HepG2 (cell line): ENCODE data around the gene BFSP1. TPM values are rescaled to one million over a fixed set of nuclear protein-coding genes. Genes with fewer than 3 reads are reported as not detected.

Source experiments
- ATAC-seq: fragments of 200-7000 bp; cut with Tn5 transposase; 3 replicates; pipeline ENCODE4 v1.9.1; 2020; ENCODE audit warnings: mild to moderate bottlenecking, moderate library complexity
- BruUV-seq: library from RNA; stranded (reverse); fragments of 400-500 nt; replicated peaks from 2 replicates; lab custom pipeline; 2021; lab: Mats Ljungman, UMichigan
- CTCF ChIA-PET: fragments of 300-600 bp; formaldehyde crosslinking; extraction: SDS; loops from one replicate; lab custom pipeline; 2021; ENCODE audit warnings: low total read pairs, inconsistent platforms, low intra/inter-chr PET ratio; lab: Yijun Ruan, JAX
- POLR2A ChIA-PET: fragments of 350-600 bp; sonication (Branson Sonifier 250); formaldehyde crosslinking; loops from one replicate; lab custom pipeline; 2020; ENCODE audit warnings: antibody characterized with exemption, inconsistent platforms; lab: Yijun Ruan, JAX
- DNase-seq: peaks from one replicate; pipeline ENCODE4 v3.0.0-alpha.2; 2015; ENCODE audit warnings: low spot score
- FAIRE-seq: peaks from 3 replicates; lab custom pipeline; 2011; peaks lifted over from hg19 to GRCh38; lab: Jason Lieb, UNC
- H2AFZ ChIP-seq: one replicate; pipeline ENCODE4 v1.6.1; 2011; ENCODE audit warnings: low read length, inconsistent platforms
- H3K27ac ChIP-seq: fragments of 300-600 bp; 3 replicates; pipeline ENCODE4 v1.8.0; 2011; ENCODE audit warnings: mixed run types, mild to moderate bottlenecking, mixed read lengths, low read length, inconsistent platforms; ENCODE audit not compliant: insufficient read depth; ENCODE audit errors: extremely low read length
- H3K27me3 ChIP-seq, 2 experiments: fragments of 200-600 bp in 1 of 2; 2 replicates in 1 of 2; 3 replicates in 1 of 2; pipeline versions ENCODE4 v1.6.0 to v1.8.0; 2011; ENCODE audit warnings: low read length in 2 of 2, mild to moderate bottlenecking in 2 of 2, moderate library complexity in 2 of 2, inconsistent platforms in 1 of 2; ENCODE audit not compliant: insufficient read depth in 2 of 2, control insufficient read depth in 1 of 2
- H3K36me3 ChIP-seq, 2 experiments: fragments of 200-600 bp in 1 of 2; replicated peaks in 1 of 2; 2 replicates in 1 of 2; 3 replicates in 1 of 2; pipeline versions ENCODE4 v1.5.1 to v1.8.0; 2011; ENCODE audit warnings: low read length in 2 of 2, inconsistent platforms in 1 of 2; ENCODE audit not compliant: insufficient read depth in 2 of 2, control insufficient read depth in 1 of 2
- H3K4me1 ChIP-seq: 2 replicates; pipeline ENCODE4 v1.5.1; 2012; ENCODE audit warnings: low read length, inconsistent platforms; ENCODE audit not compliant: insufficient read depth
- H3K4me2 ChIP-seq: 2 replicates; pipeline ENCODE4 v1.6.0; 2011; ENCODE audit warnings: low read depth, low read length, inconsistent platforms
- H3K4me3 ChIP-seq, 3 experiments: fragments of 200-600 bp in 1 of 3; sonication (generic), shearing (Covaris generic) in 1 of 3; replicated peaks in 1 of 3; 2 replicates each; pipeline ENCODE4 v1.5.1; 2011 to 2016; ENCODE audit warnings: low read length in 3 of 3, inconsistent platforms in 2 of 3, low read depth in 2 of 3, mild to moderate bottlenecking in 2 of 3, control low read depth in 1 of 3, mixed read lengths in 1 of 3; ENCODE audit not compliant: insufficient read depth in 1 of 3
- H3K79me2 ChIP-seq: one replicate; pipeline ENCODE4 v1.6.1; 2011; ENCODE audit warnings: low read length, inconsistent platforms; ENCODE audit not compliant: insufficient read depth
- H3K9ac ChIP-seq: 2 replicates; pipeline ENCODE4 v1.6.0; 2011; ENCODE audit warnings: mild to moderate bottlenecking, low read depth, low read length, inconsistent platforms; ENCODE audit not compliant: insufficient read depth
- H3K9me3 ChIP-seq: 2 replicates; pipeline ENCODE4 v1.5.1; 2012; ENCODE audit warnings: mild to moderate bottlenecking, low read length
- H4K20me1 ChIP-seq: 2 replicates; pipeline ENCODE4 v1.6.0; 2011; ENCODE audit warnings: inconsistent platforms, mild to moderate bottlenecking, low read length, moderate library complexity; ENCODE audit not compliant: insufficient read depth
- DNMT1 ChIP-seq: sonication (generic); formaldehyde crosslinking; IDR thresholded peaks from 2 replicates; pipeline ENCODE4 v1.5.1; 2020; ENCODE audit warnings: mild to moderate bottlenecking, missing genetic modification reagents
- E2F5 ChIP-seq: sonication (generic); formaldehyde crosslinking; conservative IDR thresholded peaks from 2 replicates; pipeline ENCODE4 v1.4.0; 2020; ENCODE audit warnings: missing genetic modification reagents
- ELF3 ChIP-seq: IDR thresholded peaks from 2 replicates; pipeline ENCODE4 v1.6.1; 2016; ENCODE audit warnings: missing genetic modification reagents, missing compliant biosample characterization
- POGK ChIP-seq: sonication (generic); formaldehyde crosslinking; conservative IDR thresholded peaks from 2 replicates; pipeline ENCODE4 v1.8.0; 2022; ENCODE audit warnings: mild to moderate bottlenecking, moderate library complexity, missing genetic modification reagents
- SMYD3 ChIP-seq: sonication (generic); formaldehyde crosslinking; IDR thresholded peaks from 2 replicates; pipeline ENCODE4 v1.8.1; 2023; ENCODE audit warnings: mild to moderate bottlenecking, missing genetic modification reagents
- TEAD3 ChIP-seq: optimal IDR thresholded peaks from 2 replicates; pipeline ENCODE3; 2016; ENCODE audit warnings: borderline replicate concordance
- ZFP41 ChIP-seq: sonication (generic); formaldehyde crosslinking; IDR thresholded peaks from 2 replicates; pipeline ENCODE4 v1.4.0; 2020; ENCODE audit warnings: mild to moderate bottlenecking, missing genetic modification reagents, borderline replicate concordance
- WGBS: methylation state at CpG from one replicate; pipeline ENCODE4 v1.1.6; 2017; ENCODE audit warnings: low lambda C conversion rate; 5-methylcytosine and 5-hydroxymethylcytosine counted together
- in situ Hi-C: cut with HindIII; loops from 2 replicates; pipeline ENCODE4 v1.10.0; 2017; ENCODE audit warnings: low pct_unique_long_range_greater_than_20kb; ENCODE audit not compliant: extremely low pct_ligation_motif_present
- intact Hi-C: fragments of 100-400 bp; cut with micrococcal nuclease; formaldehyde crosslinking; loops from one replicate; pipeline ENCODE4 v1.10.0; 2022; ENCODE audit not compliant: unreplicated experiment
- polyA plus RNA-seq, 8 experiments: library from polyadenylated mRNA; depleted of rRNA in 3 of 8; stranded (reverse) in 7 of 8; unstranded in 1 of 8; fragments of >200 nt; fragmentation: Illumina TruSeq in 4 of 8; extraction: Trizol in 4 of 8; gene quantifications; 2 replicates each; pipeline versions ENCODE4 v1.2.1 to v1.2.3, GENCODE V29; 2011 to 2016; ENCODE audit warnings: low read depth in 4 of 8, missing spikeins in 1 of 8, mixed read lengths in 1 of 8; ENCODE audit not compliant: insufficient read depth in 1 of 8
- total RNA-seq, 5 experiments: library from RNA; depleted of rRNA; stranded (reverse); fragments of >200 nt; fragmentation: Illumina TruSeq; extraction: Trizol; gene quantifications; 2 replicates each; pipeline ENCODE4 v1.2.3, GENCODE V29; 2016; ENCODE audit warnings: low read depth in 1 of 5
- TF ChIP-seq, protein P1 (sequence below): sonication (generic); formaldehyde crosslinking; IDR thresholded peaks from 2 replicates; pipeline ENCODE4 v1.5.0; 2020; ENCODE audit warnings: missing genetic modification reagents

BFSP1 gene
- total and polyA plus RNA-seq, 2 of the 13 experiments (the other 11 are each of a cell fraction or from before 2014, with no cell fraction given): 0.22 to 0.26 TPM

DNA sequence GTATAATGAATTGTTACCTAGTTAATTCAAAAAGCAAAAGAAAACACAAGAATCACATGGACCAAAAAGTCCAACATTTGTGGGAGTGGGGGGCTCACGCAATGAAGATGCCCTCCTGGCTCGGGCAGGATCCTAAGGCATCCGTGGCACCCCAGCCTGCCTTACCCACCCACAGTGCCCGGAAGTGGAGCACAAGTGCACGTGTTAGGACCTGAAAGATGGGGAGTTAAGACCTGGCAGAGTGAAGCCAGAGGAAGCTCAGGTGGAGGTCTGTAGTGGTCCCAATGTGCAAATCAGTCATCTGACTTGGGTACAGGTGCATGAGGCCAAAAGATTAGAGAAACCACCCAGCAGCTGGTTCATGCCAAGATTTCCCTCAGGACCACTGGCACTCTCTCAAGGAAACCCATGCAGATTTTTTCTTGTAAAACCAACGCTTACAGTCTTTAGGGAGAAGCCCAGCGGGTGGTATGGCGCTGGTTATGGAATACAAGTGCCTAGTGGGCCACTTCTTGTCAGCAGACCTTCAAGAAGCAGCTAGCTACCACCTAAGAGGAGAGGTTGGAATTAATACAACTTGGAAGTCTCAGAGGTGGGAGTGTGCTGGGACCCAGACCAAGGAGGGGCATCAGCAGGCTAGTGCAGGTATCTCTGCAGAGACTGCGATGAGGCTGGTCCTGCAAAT lies 42.1 kb downstream of the BFSP1 start:
- Histone ChIP-seq H3K36me3 (no peaks in the 10 kb centered on the region), H2AFZ (no peak overlapping the region), H3K27me3 (peaks cover 9 to 48% of the 10 kb centered on the region in 2 experiments; a peak in 4 of 5 replicates), H3K9ac (no peak overlapping the region), H3K27ac (no peak overlapping the region), H4K20me1 (no peaks in the 10 kb centered on the region), H3K4me1 (no peaks in the 10 kb centered on the region), H3K9me3 (no peaks in the 10 kb centered on the region), H3K4me3 (no peak overlapping the region), H3K4me2 (no peak overlapping the region), H3K79me2 (no peaks in the 10 kb centered on the region)
- CTCF ChIA-PET: no interaction called here
- no TSS peak for BruUV-seq
- no peak for ATAC-seq
- no peak for DNase-seq
- in situ Hi-C loops (no loop called here), intact Hi-C loops (no loop called here)
- POLR2A ChIA-PET: no interaction called here
- no peak for FAIRE-seq
- 2% methylated on average over 9 of the region's 9 CpGs for whole genome bisulfite sequencing
- TF ChIP-seq POGK (CRISPR knock-in tag) (no peak), E2F5 (CRISPR knock-in tag) (no peak), ZFP41 (CRISPR knock-in tag) (no peak), ELF3 (CRISPR knock-in tag) (no peak), DNMT1 (CRISPR knock-in tag) (0 out of 2 replicates have a peak, but pooled peaks have one; percentile 38), SMYD3 (CRISPR knock-in tag) (no peak), TEAD3 (CRISPR knock-in tag) (no peak)
- TF ChIP-seq, protein P1, sequence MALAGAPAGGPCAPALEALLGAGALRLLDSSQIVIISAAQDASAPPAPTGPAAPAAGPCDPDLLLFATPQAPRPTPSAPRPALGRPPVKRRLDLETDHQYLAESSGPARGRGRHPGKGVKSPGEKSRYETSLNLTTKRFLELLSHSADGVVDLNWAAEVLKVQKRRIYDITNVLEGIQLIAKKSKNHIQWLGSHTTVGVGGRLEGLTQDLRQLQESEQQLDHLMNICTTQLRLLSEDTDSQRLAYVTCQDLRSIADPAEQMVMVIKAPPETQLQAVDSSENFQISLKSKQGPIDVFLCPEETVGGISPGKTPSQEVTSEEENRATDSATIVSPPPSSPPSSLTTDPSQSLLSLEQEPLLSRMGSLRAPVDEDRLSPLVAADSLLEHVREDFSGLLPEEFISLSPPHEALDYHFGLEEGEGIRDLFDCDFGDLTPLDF (CRISPR knock-in tag): no peak
